ENCODE measurements around the gene SYNDIG1L.

GRCh38 chr14:74442757-74443156, 16.7 kb upstream of the SYNDIG1L start:
- no peak for TF ChIP-seq CTCF (conservative IDR thresholded peaks at IDR 0.05 in 1 of 2, IDR thresholded peaks at IDR 0.05 in 1 of 2; ENCODE audit: extremely low read depth in 1 of 2, insufficient read depth in 1 of 2, low read depth in 1 of 2, low read length in 2 of 2)
- no peak for TF ChIP-seq EZH2 (IDR thresholded peaks at IDR 0.05; ENCODE audit: borderline replicate concordance, low read length)
